NCI-H1417 treated with DMSO at 0.1 percent for 48 hours (cell line): Measurements from ENCODE around the gene SLC4A2.

Source experiments
- DNase-seq: peaks from one replicate; lab custom pipeline; 2025; lab: John Stamatoyannopoulos, UW

The SLC4A2 gene

GRCh38 chr7:151081170-151082101 is 22.0 kb downstream of the SLC4A2 start:
- DNase-seq: no peak

GRCh38 chr7:151082141-151083070 is 23.0 kb downstream of the SLC4A2 start:
- no peak for DNase-seq

GRCh38 chr7:151083071-151083823 is 23.9 kb downstream of the SLC4A2 start, which contains the start of gene TMUB1:
TMUB1 (minus strand) TSS chr7:151083493; CDS start chr7:151082563, 930 bp downstream.
- peak; percentile 57 for DNase-seq

- DNase-seq: no peak
Measured at GRCh38 chr7:151083824-151084160, 24.4 kb downstream of the SLC4A2 start.

DNA sequence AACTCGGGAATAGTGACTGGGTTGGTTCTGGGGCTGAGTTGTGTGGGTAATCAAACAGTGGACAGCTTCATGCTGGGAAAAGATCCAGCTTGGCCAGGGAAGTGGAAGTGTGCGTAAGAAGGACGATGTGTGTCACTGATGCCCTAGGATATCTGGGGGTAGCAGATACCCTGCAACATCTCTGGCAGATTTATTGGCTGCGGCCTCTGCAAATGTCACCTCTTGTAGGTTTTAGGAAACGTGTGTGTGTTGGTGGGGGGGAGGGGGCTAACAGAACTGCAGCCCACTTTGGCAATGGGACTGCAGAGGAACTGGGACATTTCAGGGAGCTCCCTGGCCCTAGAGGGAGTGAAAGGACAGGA is 25.9 kb downstream of the SLC4A2 start:
- no peak for DNase-seq

GRCh38 chr7:151085691-151086620 is 26.6 kb downstream of the SLC4A2 start, which contains the start of gene AGAP3:
AGAP3 (plus strand) TSS chr7:151086475; CDS start chr7:151086742, 267 bp downstream.
- peak; percentile 63 for DNase-seq

GRCh38 chr7:151086802-151087244 is 27.4 kb downstream of the SLC4A2 start:
- no peak for DNase-seq

DNA sequence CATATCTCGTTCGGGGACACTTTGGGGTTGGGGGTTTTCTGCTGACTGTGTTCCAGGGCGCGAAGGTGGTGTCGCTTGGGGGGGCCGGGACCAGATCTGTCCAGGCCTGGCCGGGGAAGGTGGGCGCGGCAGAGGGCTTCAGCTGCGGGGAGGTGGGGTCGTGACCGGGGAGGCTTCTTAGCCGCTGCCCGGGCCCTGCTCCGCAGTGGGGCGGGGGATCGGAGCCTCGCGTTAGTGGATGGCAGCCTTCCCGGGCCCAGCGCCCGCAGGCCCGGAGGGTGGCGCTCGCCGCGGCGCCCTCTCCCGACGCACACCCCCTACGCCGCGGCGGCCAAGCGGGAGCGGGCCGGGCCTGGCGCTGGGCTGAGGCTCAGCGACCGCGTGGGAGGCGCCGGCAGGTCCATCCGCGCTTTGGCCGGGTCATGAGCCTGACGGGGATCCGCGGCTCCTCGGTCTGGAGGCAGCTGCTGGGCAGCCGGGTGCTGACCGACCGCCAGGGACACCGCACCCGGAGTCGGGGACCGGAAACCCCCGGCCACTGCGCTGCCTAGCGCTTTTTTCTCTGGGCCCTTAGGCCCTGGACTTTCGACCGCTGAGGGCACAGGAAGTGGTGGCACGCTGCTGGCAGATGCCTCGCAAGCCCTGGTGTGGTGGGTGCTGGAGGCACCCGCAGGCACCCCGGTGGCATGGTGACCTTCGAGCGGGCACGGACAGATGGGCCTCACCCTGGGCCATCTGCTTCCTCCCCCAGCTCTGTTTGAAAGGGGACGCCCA is 28.0 kb downstream of the SLC4A2 start:
- no peak for DNase-seq

- DNase-seq: no peak
Measured at GRCh38 chr7:151088019-151088855, 28.8 kb downstream of the SLC4A2 start.

- no peak for DNase-seq
Measured at GRCh38 chr7:151088856-151089699, 29.7 kb downstream of the SLC4A2 start.

DNA sequence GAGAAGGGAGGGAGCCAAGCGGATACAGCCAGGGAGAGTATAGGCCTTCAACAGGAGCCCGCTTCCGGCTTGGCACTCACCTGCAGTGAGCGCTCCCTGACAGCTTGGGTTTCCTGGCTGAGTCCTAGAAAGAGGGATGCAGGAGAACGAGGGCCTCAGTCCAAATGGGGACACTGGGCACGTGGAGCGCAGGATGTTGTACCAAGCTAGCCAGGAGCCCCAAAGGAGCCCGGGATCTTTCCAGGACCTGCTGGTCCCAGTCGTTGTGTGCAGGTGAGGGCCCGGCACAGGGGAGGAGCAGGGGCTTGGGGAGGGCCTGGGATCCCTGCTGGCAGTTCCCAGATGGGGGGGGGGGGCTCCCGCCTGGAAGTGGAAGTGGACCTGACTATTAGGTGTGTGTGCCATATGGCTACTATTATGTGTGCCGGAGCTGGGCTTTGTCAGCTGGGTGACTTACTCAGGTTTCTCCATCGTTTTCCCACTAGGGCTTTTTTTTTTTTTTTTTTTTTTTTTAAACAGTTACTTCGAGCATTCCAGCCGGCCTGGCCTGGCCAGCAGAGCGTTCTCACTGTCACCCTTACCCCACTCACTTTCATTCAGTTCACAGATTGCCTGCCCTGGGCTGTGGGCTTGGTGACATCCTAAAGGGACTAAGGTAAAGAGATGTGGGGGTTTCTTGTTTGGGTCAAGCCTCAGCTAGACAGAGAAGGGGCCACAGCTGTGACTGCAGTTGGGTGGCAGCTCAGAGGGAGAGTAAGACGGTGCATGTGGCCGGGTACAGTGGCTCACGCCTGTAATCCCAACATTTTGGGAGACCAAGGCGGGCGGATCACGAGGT is 30.7 kb downstream of the SLC4A2 start:
- no peak for DNase-seq

- no peak for DNase-seq
Measured at GRCh38 chr7:151091003-151091402, 31.6 kb downstream of the SLC4A2 start.

GRCh38 chr7:151091431-151091830 is 32.0 kb downstream of the SLC4A2 start:
- DNase-seq: no peak

GRCh38 chr7:151091988-151092387 is 32.6 kb downstream of the SLC4A2 start:
- no peak for DNase-seq

GRCh38 chr7:151093748-151094147 is 34.4 kb downstream of the SLC4A2 start:
- no peak for DNase-seq

GRCh38 chr7:151094675-151095074 is 35.3 kb downstream of the SLC4A2 start:
- no peak for DNase-seq
